ENCODE results near the gene USP46.

- TF ChIP-seq CTCF (IDR thresholded peaks at IDR 0.05) = no peak
- no peak for TF ChIP-seq POLR2A (IDR thresholded peaks at IDR 0.05)
Observed at GRCh38 chr4:52704661-52705060, 45.6 kb upstream of the USP46 start.
